ENCODE measurements around the gene CDRT4.

Gene CDRT4

DNA sequence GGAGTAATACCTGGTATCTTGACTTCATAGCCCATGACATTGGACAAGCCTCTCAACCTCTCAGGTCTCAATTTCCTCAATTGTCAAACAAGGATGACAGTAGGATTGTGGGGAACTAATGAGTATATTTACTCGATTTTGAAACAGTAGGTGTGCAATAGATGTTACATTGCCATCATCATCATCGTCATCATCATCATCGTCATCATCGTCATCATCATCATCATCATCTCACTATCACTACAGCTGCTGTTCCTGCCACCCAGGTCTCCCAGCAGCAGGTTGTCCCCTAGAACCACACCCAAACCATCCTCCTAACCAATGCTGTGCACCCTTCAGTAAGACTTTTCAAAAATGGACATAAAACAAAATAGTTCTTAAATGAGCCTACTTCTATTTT is 24.8 kb upstream of the CDRT4 start:
- no peak overlapping the region for H4K5ac ChIP-seq (ENCODE audit: low read length)
- no peak overlapping the region for H3K23ac ChIP-seq (ENCODE audit: low read length)
- H3K36me3 ChIP-seq (ENCODE audit: control insufficient read depth, insufficient read depth, low read length), result peaks cover 1% of the 10 kb centered on the region
- H3K79me2 ChIP-seq (ENCODE audit: control insufficient read depth, insufficient read depth, low read length), result no peaks in the 10 kb centered on the region
- H3K9ac ChIP-seq (ENCODE audit: low read length), result no peak overlapping the region
- H2BK120ac ChIP-seq (ENCODE audit: low read depth, low read length), result no peak overlapping the region
- H2BK15ac ChIP-seq (replicated peaks; ENCODE audit: low read depth), result no peak overlapping the region
- H2BK5ac ChIP-seq (ENCODE audit: low read length), result no peak overlapping the region
- H3K4me3 ChIP-seq (ENCODE audit: low read length), result no peak overlapping the region
- H3K27ac ChIP-seq (ENCODE audit: low read depth, low read length), result peak overlapping the region; percentile 62
- no peak overlapping the region for H2AK5ac ChIP-seq (ENCODE audit: low read length)
- no peaks in the 10 kb centered on the region for H3K27me3 ChIP-seq (ENCODE audit: insufficient read depth, low read length, poor library complexity)
- peak overlapping the region; percentile 62 for H3K56ac ChIP-seq (ENCODE audit: low read length)
- H3K4ac ChIP-seq (ENCODE audit: low read depth, low read length), result no peak overlapping the region
- DNase-seq, result no peak
- no peak overlapping the region for H3K4me2 ChIP-seq (ENCODE audit: low read length)
- no CpG with 5 or more reads among the region's 4 CpGs for WGBS (ENCODE audit: extremely low coverage, insufficient coverage, low lambda C conversion rate)
- peaks cover 15% of the 10 kb centered on the region for H3K4me1 ChIP-seq (ENCODE audit: control insufficient read depth, low read depth, low read length)
- no peak overlapping the region for H4K8ac ChIP-seq (ENCODE audit: low read depth, low read length)
- H3K79me1 ChIP-seq (ENCODE audit: low read length), result no peaks in the 10 kb centered on the region
- H3K18ac ChIP-seq (ENCODE audit: low read length), result no peak overlapping the region

GRCh38 chr17:15490634-15491261 is 23.3 kb upstream of the CDRT4 start:
- Histone ChIP-seq H3K23ac (ENCODE audit: low read length) (no peak overlapping the region), H3K4me1 (ENCODE audit: control insufficient read depth, low read depth, low read length) (peaks cover 18% of the 10 kb centered on the region), H3K56ac (ENCODE audit: low read length) (peak overlapping the region; percentile 83), H3K4me2 (ENCODE audit: low read length) (no peak overlapping the region), H2AK5ac (ENCODE audit: low read length) (peak overlapping the region; percentile 88), H3K4ac (ENCODE audit: low read depth, low read length) (peak overlapping the region; percentile 92), H3K9ac (ENCODE audit: low read length) (peak overlapping the region; percentile 53), H2BK15ac (replicated peaks; ENCODE audit: low read depth) (peak overlapping the region; percentile 86), H3K36me3 (ENCODE audit: control insufficient read depth, insufficient read depth, low read length) (no peaks in the 10 kb centered on the region), H3K4me3 (ENCODE audit: low read length) (no peak overlapping the region), H3K27me3 (ENCODE audit: insufficient read depth, low read length, poor library complexity) (no peaks in the 10 kb centered on the region), H4K8ac (ENCODE audit: low read depth, low read length) (no peak overlapping the region), H3K79me1 (ENCODE audit: low read length) (no peaks in the 10 kb centered on the region), H2BK5ac (ENCODE audit: low read length) (peak overlapping the region; percentile 98), H3K79me2 (ENCODE audit: control insufficient read depth, insufficient read depth, low read length) (no peaks in the 10 kb centered on the region), H4K5ac (ENCODE audit: low read length) (peak overlapping the region; percentile 81), H2BK120ac (ENCODE audit: low read depth, low read length) (peak overlapping the region; percentile 46), H3K18ac (ENCODE audit: low read length) (peak overlapping the region; percentile 91), H3K27ac (ENCODE audit: low read depth, low read length) (peak overlapping the region; percentile 95)
- no CpG with 5 or more reads among the region's 11 CpGs for WGBS (ENCODE audit: extremely low coverage, insufficient coverage, low lambda C conversion rate)
- DNase-seq, result peak; percentile 99

DNA sequence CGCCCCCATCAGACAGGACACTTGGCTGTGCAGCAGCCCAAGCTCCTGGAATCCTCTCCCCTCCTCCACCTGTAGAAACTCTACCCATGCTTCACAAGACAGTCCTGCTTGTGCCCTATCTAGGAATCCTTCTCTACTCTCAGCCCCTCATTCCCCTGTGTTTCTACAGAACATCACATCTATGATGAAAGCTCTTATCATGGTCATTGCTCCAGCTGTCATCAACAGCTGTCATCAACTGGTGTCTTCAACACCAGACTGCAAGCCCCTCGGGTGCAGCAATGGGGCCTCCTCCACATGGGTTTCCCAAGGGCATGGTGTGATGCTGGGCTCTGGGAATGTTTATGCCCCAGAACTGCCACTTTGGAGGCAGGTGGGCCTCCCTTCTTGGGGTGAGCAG is 21.1 kb upstream of the CDRT4 start:
- no peak overlapping the region for H3K9ac ChIP-seq (ENCODE audit: low read length)
- H2BK120ac ChIP-seq (ENCODE audit: low read depth, low read length), result no peak overlapping the region
- H3K27me3 ChIP-seq (ENCODE audit: insufficient read depth, low read length, poor library complexity), result no peaks in the 10 kb centered on the region
- no peaks in the 10 kb centered on the region for H3K79me2 ChIP-seq (ENCODE audit: control insufficient read depth, insufficient read depth, low read length)
- no peak overlapping the region for H3K18ac ChIP-seq (ENCODE audit: low read length)
- no peak for DNase-seq
- H2AK5ac ChIP-seq (ENCODE audit: low read length), result no peak overlapping the region
- H3K4me1 ChIP-seq (ENCODE audit: control insufficient read depth, low read depth, low read length), result peaks cover 24% of the 10 kb centered on the region
- H3K79me1 ChIP-seq (ENCODE audit: low read length), result no peaks in the 10 kb centered on the region
- no peak overlapping the region for H3K4me3 ChIP-seq (ENCODE audit: low read length)
- no peaks in the 10 kb centered on the region for H3K36me3 ChIP-seq (ENCODE audit: control insufficient read depth, insufficient read depth, low read length)
- H2BK15ac ChIP-seq (replicated peaks; ENCODE audit: low read depth), result no peak overlapping the region
- WGBS (ENCODE audit: extremely low coverage, insufficient coverage, low lambda C conversion rate), result no CpG with 5 or more reads among the region's 2 CpGs
- H4K5ac ChIP-seq (ENCODE audit: low read length), result no peak overlapping the region
- no peak overlapping the region for H3K23ac ChIP-seq (ENCODE audit: low read length)
- H3K27ac ChIP-seq (ENCODE audit: low read depth, low read length), result no peak overlapping the region
- no peak overlapping the region for H2BK5ac ChIP-seq (ENCODE audit: low read length)
- no peak overlapping the region for H3K4me2 ChIP-seq (ENCODE audit: low read length)
- H4K8ac ChIP-seq (ENCODE audit: low read depth, low read length), result no peak overlapping the region
- H3K4ac ChIP-seq (ENCODE audit: low read depth, low read length), result no peak overlapping the region
- no peak overlapping the region for H3K56ac ChIP-seq (ENCODE audit: low read length)

DNA sequence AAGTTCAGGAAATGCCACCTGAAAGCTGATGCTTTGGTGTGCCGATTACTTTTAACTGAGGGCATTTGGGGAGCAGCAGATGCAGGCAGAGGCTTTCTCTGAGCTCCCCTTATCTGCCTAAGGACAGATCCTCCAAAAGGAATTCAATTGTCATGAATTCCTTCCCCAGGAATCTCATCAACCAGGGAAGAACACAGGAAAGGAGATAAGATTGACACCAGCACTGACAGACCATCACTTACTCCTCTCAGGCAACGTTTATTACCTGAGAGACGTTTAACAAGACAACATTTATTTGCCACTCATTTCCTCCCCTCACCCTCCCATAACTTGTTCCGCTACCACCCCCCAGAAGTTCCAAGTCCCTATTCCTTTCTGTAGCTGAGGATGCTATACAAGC is 17.6 kb upstream of the CDRT4 start:
- Histone ChIP-seq H3K56ac (ENCODE audit: low read length) (no peak overlapping the region), H3K9ac (ENCODE audit: low read length) (no peak overlapping the region)

GRCh38 chr17:15483431-15483830 is 16.0 kb upstream of the CDRT4 start:
- Histone ChIP-seq H3K23ac (ENCODE audit: low read length) (no peak overlapping the region), H3K4me2 (ENCODE audit: low read length) (no peak overlapping the region), H3K79me2 (ENCODE audit: control insufficient read depth, insufficient read depth, low read length) (no peaks in the 10 kb centered on the region), H2BK15ac (replicated peaks; ENCODE audit: low read depth) (no peak overlapping the region), H2BK120ac (ENCODE audit: low read depth, low read length) (no peak overlapping the region), H2BK5ac (ENCODE audit: low read length) (no peak overlapping the region), H3K4me1 (ENCODE audit: control insufficient read depth, low read depth, low read length) (peaks cover 9% of the 10 kb centered on the region), H3K4ac (ENCODE audit: low read depth, low read length) (peak overlapping the region; percentile 7), H3K4me3 (ENCODE audit: low read length) (no peak overlapping the region), H3K36me3 (ENCODE audit: control insufficient read depth, insufficient read depth, low read length) (no peaks in the 10 kb centered on the region), H2AK5ac (ENCODE audit: low read length) (peak overlapping the region; percentile 52), H3K9ac (ENCODE audit: low read length) (no peak overlapping the region), H3K27ac (ENCODE audit: low read depth, low read length) (no peak overlapping the region), H3K56ac (ENCODE audit: low read length) (peak overlapping the region; percentile 8), H3K27me3 (ENCODE audit: insufficient read depth, low read length, poor library complexity) (no peaks in the 10 kb centered on the region), H3K79me1 (ENCODE audit: low read length) (no peaks in the 10 kb centered on the region), H3K18ac (ENCODE audit: low read length) (no peak overlapping the region), H4K5ac (ENCODE audit: low read length) (no peak overlapping the region), H4K8ac (ENCODE audit: low read depth, low read length) (no peak overlapping the region)
- no peak for DNase-seq
- WGBS (ENCODE audit: extremely low coverage, insufficient coverage, low lambda C conversion rate), result no CpG with 5 or more reads among the region's 4 CpGs

More for the DNA sequence above, 17.6 kb upstream of the CDRT4 start:
- Histone ChIP-seq H4K5ac (ENCODE audit: low read length) (no peak overlapping the region), H3K18ac (ENCODE audit: low read length) (no peak overlapping the region), H3K79me2 (ENCODE audit: control insufficient read depth, insufficient read depth, low read length) (no peaks in the 10 kb centered on the region), H3K23ac (ENCODE audit: low read length) (no peak overlapping the region), H4K8ac (ENCODE audit: low read depth, low read length) (no peak overlapping the region), H2AK5ac (ENCODE audit: low read length) (no peak overlapping the region), H3K36me3 (ENCODE audit: control insufficient read depth, insufficient read depth, low read length) (no peaks in the 10 kb centered on the region), H3K27ac (ENCODE audit: low read depth, low read length) (peak overlapping the region; percentile 37), H3K27me3 (ENCODE audit: insufficient read depth, low read length, poor library complexity) (no peaks in the 10 kb centered on the region), H3K79me1 (ENCODE audit: low read length) (no peaks in the 10 kb centered on the region), H3K4me1 (ENCODE audit: control insufficient read depth, low read depth, low read length) (peaks cover 9% of the 10 kb centered on the region), H2BK15ac (replicated peaks; ENCODE audit: low read depth) (no peak overlapping the region), H2BK5ac (ENCODE audit: low read length) (no peak overlapping the region), H3K4me2 (ENCODE audit: low read length) (no peak overlapping the region), H3K4ac (ENCODE audit: low read depth, low read length) (no peak overlapping the region), H2BK120ac (ENCODE audit: low read depth, low read length) (no peak overlapping the region), H3K4me3 (ENCODE audit: low read length) (no peak overlapping the region)
- DNase-seq, result peak; percentile 96
- no CpG with 5 or more reads among the region's 4 CpGs for WGBS (ENCODE audit: extremely low coverage, insufficient coverage, low lambda C conversion rate)

- H4K5ac ChIP-seq (ENCODE audit: low read length), result no peak overlapping the region
- H2BK15ac ChIP-seq (replicated peaks; ENCODE audit: low read depth), result no peak overlapping the region
- H3K79me2 ChIP-seq (ENCODE audit: control insufficient read depth, insufficient read depth, low read length), result no peaks in the 10 kb centered on the region
- H2AK5ac ChIP-seq (ENCODE audit: low read length), result no peak overlapping the region
- no peak overlapping the region for H3K56ac ChIP-seq (ENCODE audit: low read length)
- no peak overlapping the region for H3K23ac ChIP-seq (ENCODE audit: low read length)
- no peak overlapping the region for H3K27ac ChIP-seq (ENCODE audit: low read depth, low read length)
- H3K4me2 ChIP-seq (ENCODE audit: low read length), result no peak overlapping the region
- peaks cover 9% of the 10 kb centered on the region for H3K4me1 ChIP-seq (ENCODE audit: control insufficient read depth, low read depth, low read length)
- H3K9ac ChIP-seq (ENCODE audit: low read length), result no peak overlapping the region
- no peak overlapping the region for H3K4ac ChIP-seq (ENCODE audit: low read depth, low read length)
- H3K36me3 ChIP-seq (ENCODE audit: control insufficient read depth, insufficient read depth, low read length), result no peaks in the 10 kb centered on the region
- H2BK5ac ChIP-seq (ENCODE audit: low read length), result no peak overlapping the region
- H3K79me1 ChIP-seq (ENCODE audit: low read length), result no peaks in the 10 kb centered on the region
- H2BK120ac ChIP-seq (ENCODE audit: low read depth, low read length), result no peak overlapping the region
- WGBS (ENCODE audit: extremely low coverage, insufficient coverage, low lambda C conversion rate), result no CpG with 5 or more reads among the region's 6 CpGs
- no peak for DNase-seq
- H3K4me3 ChIP-seq (ENCODE audit: low read length), result no peak overlapping the region
- H3K18ac ChIP-seq (ENCODE audit: low read length), result no peak overlapping the region
- no peak overlapping the region for H4K8ac ChIP-seq (ENCODE audit: low read depth, low read length)
- H3K27me3 ChIP-seq (ENCODE audit: insufficient read depth, low read length, poor library complexity), result no peaks in the 10 kb centered on the region
Observed at GRCh38 chr17:15482476-15482875, 15.1 kb upstream of the CDRT4 start.
